OCI-LY3 (cell line): ENCODE measurements around the gene DERA.

Experiments
- H2AFZ ChIP-seq: fragments of 200-600, 300-600 bp; shearing (Covaris generic); 2 replicates; pipeline ENCODE4 v1.6.0; 2014; ENCODE audit warnings: antibody characterized with exemption, low read depth, low read length
- H3K27ac ChIP-seq: fragments of 200-600, 300-600 bp; sonication (generic); 2 replicates; pipeline ENCODE4 v1.5.1; 2014; ENCODE audit warnings: mild to moderate bottlenecking, low read length, moderate library complexity, mixed read lengths
- H3K27me3 ChIP-seq: fragments of 200-600, 300-600 bp; sonication (generic); 2 replicates; pipeline ENCODE4 v1.6.1; 2014; ENCODE audit warnings: low read depth, low read length, mixed read lengths
- H3K36me3 ChIP-seq: fragments of 200-600, 300-600 bp; sonication (generic); replicated peaks from 2 replicates; pipeline ENCODE3; 2014; ENCODE audit warnings: low read depth, low read length, mixed read lengths
- H3K4me1 ChIP-seq: fragments of 300-600, 200-600 bp; sonication (generic); 2 replicates; pipeline ENCODE4 v1.6.1; 2014; ENCODE audit warnings: low read length, mixed read lengths
- H3K4me2 ChIP-seq: fragments of 200-600, 300-600 bp; sonication (generic); 2 replicates; pipeline ENCODE4 v1.6.1; 2014; ENCODE audit warnings: low read length, mixed read lengths
- H3K4me3 ChIP-seq: fragments of 300-600, 200-600 bp; sonication (generic); 2 replicates; pipeline ENCODE4 v1.5.1; 2014; ENCODE audit warnings: antibody characterized with exemption, mild to moderate bottlenecking, low read length, moderate library complexity
- H3K79me2 ChIP-seq: fragments of 300-600, 200-600 bp; shearing (Covaris generic); 2 replicates; pipeline ENCODE4 v1.6.1; 2014; ENCODE audit warnings: mild to moderate bottlenecking, low read length, mixed read lengths
- H3K9ac ChIP-seq: fragments of 300-600, 200-600 bp; shearing (Covaris generic); 2 replicates; pipeline ENCODE4 v1.6.0; 2014; ENCODE audit warnings: mild to moderate bottlenecking, low read length, moderate library complexity
- H3K9me3 ChIP-seq: fragments of 200-600, 300-600 bp; shearing (Covaris generic); 2 replicates; pipeline ENCODE4 v1.6.1; 2014; ENCODE audit warnings: low read length, mixed read lengths; ENCODE audit not compliant: insufficient read depth
- H4K20me1 ChIP-seq: fragments of 200-600, 300-600 bp; sonication (generic); 2 replicates; pipeline ENCODE4 v1.6.1; 2016; ENCODE audit warnings: low read length, mixed read lengths; ENCODE audit not compliant: insufficient read depth
- EZH2phosphoT487 ChIP-seq: fragments of 200-600 bp; shearing (Covaris generic); IDR thresholded peaks from 2 replicates; pipeline ENCODE4 v1.6.1; 2018; ENCODE audit warnings: antibody characterized with exemption, mixed run types, low read depth
- TF ChIP-seq, protein P1 (sequence below): fragments of 200-600, 300-600 bp; sonication (generic); IDR thresholded peaks from 2 replicates; pipeline ENCODE4 v1.5.1; 2014; ENCODE audit warnings: antibody characterized with exemption, low read length, low read depth

DERA gene

DNA sequence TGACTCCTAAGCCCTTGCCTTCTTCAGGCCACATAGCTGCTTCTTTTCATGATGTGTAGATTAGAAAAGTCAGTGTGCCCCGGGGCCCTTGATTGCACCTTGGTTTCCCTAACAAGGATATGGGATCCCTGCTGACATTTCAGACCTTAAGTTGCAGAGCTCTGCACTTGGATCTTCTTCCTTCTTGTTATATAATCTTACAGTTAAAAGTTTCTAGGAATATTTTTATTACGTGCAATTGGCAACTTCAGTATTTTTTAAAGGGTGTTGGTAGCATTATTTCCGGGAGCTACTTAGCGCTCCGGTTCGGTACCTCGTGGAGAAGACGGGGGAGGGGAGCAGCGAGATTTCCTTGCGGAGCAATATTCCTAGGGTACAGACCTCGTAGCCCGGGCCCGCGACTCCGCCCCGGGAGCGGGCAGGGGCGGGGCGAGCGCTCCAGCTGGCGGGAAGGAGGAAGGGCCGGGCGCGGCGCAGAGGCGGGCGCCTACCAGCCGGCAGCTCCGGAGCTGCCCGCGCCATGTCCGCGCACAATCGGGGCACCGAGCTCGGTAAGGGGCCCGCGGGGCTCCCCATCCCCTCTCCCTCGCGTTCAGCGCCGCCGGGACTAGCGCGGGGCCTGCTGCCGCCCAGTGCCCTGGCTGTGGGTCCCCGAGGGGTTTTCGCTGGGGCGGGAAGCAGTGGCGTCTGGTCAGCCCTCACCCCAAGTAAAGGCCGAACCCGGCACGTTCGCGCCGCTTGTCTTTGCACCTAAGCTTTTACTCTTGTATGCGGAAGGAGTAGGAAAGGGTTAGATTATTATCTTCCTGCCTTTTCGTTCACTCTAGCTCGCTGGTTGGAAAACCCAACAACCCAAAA, at the start of gene DERA:
DERA (plus strand) TSS at position 469 of the 858 bp plus-strand sequence; CDS start at position 521, 52 bp downstream.
- peaks cover 2% of the 10 kb centered on the region for H3K36me3 ChIP-seq
- H3K4me1 ChIP-seq, result peaks cover 9% of the 10 kb centered on the region
- TF ChIP-seq, protein P1, sequence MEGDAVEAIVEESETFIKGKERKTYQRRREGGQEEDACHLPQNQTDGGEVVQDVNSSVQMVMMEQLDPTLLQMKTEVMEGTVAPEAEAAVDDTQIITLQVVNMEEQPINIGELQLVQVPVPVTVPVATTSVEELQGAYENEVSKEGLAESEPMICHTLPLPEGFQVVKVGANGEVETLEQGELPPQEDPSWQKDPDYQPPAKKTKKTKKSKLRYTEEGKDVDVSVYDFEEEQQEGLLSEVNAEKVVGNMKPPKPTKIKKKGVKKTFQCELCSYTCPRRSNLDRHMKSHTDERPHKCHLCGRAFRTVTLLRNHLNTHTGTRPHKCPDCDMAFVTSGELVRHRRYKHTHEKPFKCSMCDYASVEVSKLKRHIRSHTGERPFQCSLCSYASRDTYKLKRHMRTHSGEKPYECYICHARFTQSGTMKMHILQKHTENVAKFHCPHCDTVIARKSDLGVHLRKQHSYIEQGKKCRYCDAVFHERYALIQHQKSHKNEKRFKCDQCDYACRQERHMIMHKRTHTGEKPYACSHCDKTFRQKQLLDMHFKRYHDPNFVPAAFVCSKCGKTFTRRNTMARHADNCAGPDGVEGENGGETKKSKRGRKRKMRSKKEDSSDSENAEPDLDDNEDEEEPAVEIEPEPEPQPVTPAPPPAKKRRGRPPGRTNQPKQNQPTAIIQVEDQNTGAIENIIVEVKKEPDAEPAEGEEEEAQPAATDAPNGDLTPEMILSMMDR, result no peak
- no peak for TF ChIP-seq EZH2phosphoT487
- H3K27ac ChIP-seq, result peak within 1 kb of the TSS; percentile 34
- no peaks in the 10 kb centered on the region for H4K20me1 ChIP-seq
- H3K4me2 ChIP-seq, result peak within 1 kb of the TSS; percentile 82
- H3K4me3 ChIP-seq, result peak within 1 kb of the TSS; percentile 82
- no peaks in the 10 kb centered on the region for H3K9me3 ChIP-seq
- peak within 1 kb of the TSS; percentile 89 for H2AFZ ChIP-seq
- no peaks in the 10 kb centered on the region for H3K27me3 ChIP-seq
- no peaks in the 10 kb centered on the region for H3K79me2 ChIP-seq
- peak within 1 kb of the TSS; percentile 90 for H3K9ac ChIP-seq

DNA sequence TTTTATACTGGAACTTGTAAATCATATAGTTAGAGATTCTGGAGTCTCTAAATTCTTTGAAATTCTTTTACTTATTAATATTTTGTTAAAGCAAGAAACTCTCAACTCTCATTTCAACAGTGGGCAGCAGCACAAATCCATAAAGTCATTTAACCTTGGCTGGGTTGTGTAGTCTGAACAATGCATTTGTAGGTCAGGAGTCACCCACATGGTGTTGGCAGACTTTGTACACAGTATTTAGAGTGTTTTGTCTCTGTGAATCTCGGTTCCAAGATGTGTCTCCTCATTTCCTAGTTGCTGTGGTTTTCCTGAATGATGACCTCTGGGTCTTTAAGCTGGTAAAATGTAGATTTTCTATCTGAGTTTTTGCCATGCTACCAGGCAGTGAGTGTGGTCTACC, 49.7 kb upstream of the DERA start:
- H3K79me2 ChIP-seq, result no peaks in the 10 kb centered on the region
- H4K20me1 ChIP-seq, result no peaks in the 10 kb centered on the region
- H3K27ac ChIP-seq, result no peak overlapping the region
- H2AFZ ChIP-seq, result no peak overlapping the region
- H3K4me3 ChIP-seq, result no peak overlapping the region
- no peak overlapping the region for H3K4me2 ChIP-seq
- no peaks in the 10 kb centered on the region for H3K27me3 ChIP-seq
- H3K9ac ChIP-seq, result no peak overlapping the region
- H3K4me1 ChIP-seq, result peaks cover 6% of the 10 kb centered on the region
- no peaks in the 10 kb centered on the region for H3K36me3 ChIP-seq
- H3K9me3 ChIP-seq, result no peaks in the 10 kb centered on the region
- TF ChIP-seq, protein P1, result no peak
- TF ChIP-seq EZH2phosphoT487, result no peak

DNA sequence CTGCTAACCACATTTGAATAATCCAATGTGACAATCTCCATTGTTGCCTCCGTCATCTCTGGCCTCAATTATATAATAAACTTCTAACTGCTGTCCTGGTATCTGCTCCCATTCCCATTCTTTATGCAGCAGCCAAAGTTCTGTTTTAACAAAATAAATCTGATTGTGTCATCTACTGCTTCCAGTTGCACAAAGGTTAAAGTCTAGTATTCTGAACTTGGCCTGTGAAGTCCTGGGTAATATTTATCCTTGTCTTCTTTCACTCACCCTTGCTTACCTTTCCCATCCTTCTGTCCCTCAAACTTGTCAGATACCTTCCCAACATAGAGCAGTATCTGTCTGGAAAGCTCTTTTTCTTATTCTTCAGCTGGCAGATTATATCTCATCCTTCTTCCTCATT, 48.3 kb upstream of the DERA start:
- Histone ChIP-seq H3K4me1 (peaks cover 6% of the 10 kb centered on the region), H3K4me2 (no peak overlapping the region), H3K4me3 (no peak overlapping the region), H2AFZ (no peak overlapping the region), H3K79me2 (no peaks in the 10 kb centered on the region), H3K36me3 (no peaks in the 10 kb centered on the region), H3K27ac (no peak overlapping the region), H3K27me3 (no peaks in the 10 kb centered on the region), H4K20me1 (no peaks in the 10 kb centered on the region), H3K9me3 (no peaks in the 10 kb centered on the region), H3K9ac (no peak overlapping the region)
- TF ChIP-seq, protein P1, result no peak
- TF ChIP-seq EZH2phosphoT487, result no peak

DNA sequence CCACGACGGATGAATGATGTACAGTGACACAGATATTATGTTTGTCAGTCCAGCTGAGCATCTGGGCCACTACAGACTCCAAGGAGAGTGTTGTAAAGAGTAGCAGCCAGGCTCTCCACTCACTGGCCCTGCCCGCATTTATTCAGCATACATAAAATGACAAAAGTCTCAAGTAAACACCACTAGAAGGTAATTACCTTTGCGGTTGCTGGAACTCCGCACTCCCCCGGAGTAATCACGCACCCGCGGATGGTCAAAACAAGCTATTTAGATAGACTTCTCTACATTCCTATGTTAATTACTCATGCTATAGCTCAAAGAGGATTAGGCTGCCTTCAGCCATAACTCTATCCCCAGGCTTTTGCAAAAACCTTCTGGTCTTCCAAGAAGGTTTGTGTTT, 47.8 kb upstream of the DERA start:
- Histone ChIP-seq H3K4me1 (peaks cover 6% of the 10 kb centered on the region), H3K79me2 (no peaks in the 10 kb centered on the region), H3K4me2 (no peak overlapping the region), H3K27me3 (no peaks in the 10 kb centered on the region), H3K36me3 (no peaks in the 10 kb centered on the region), H3K9me3 (no peaks in the 10 kb centered on the region), H3K27ac (no peak overlapping the region), H2AFZ (0 out of 2 replicates have a peak overlapping the region, but pooled peaks have one; percentile 66), H3K4me3 (no peak overlapping the region), H4K20me1 (no peaks in the 10 kb centered on the region), H3K9ac (no peak overlapping the region)
- no peak for TF ChIP-seq EZH2phosphoT487
- TF ChIP-seq, protein P1, result no peak
